GM10266 (cell line): ENCODE measurements around the gene CAPN9.
"Not testable (repeated sequence)": the region's sequence is repeated elsewhere in the genome, so short reads cannot be mapped to it uniquely, and the experiment has no call there.

Source experiments
- DNase-seq: peaks from one replicate; pipeline ENCODE4 v3.0.0; 2012; ENCODE audit errors: extremely low spot score
- TF ChIP-seq, protein P1 (sequence below): IDR thresholded peaks from 2 replicates; pipeline ENCODE4 v1.5.1; 2012; ENCODE audit warnings: mild to moderate bottlenecking, low read depth; ENCODE audit not compliant: control insufficient read depth, insufficient read depth; ENCODE audit errors: missing control alignments

Gene CAPN9

DNA sequence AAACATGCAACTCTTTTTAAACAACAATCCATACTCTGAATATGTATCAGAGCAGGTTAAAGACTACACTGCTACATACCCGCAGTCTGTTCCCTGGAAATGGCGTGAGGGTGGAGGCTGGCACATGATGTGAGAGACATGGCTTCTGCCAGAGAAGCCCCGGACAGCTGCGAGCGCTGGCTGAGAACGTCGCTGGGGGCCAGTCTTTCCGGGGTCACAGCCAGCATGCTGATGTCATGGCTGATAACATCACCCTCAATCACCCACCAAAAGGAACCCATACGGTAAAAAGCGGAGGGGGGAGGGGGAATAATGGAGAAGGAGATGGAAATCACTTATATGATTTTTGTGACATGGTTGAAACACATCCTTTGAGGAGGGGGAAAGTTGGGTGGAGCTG, 92.0 kb downstream of the CAPN9 start:
- DNase-seq: no peak
- TF ChIP-seq, protein P1, sequence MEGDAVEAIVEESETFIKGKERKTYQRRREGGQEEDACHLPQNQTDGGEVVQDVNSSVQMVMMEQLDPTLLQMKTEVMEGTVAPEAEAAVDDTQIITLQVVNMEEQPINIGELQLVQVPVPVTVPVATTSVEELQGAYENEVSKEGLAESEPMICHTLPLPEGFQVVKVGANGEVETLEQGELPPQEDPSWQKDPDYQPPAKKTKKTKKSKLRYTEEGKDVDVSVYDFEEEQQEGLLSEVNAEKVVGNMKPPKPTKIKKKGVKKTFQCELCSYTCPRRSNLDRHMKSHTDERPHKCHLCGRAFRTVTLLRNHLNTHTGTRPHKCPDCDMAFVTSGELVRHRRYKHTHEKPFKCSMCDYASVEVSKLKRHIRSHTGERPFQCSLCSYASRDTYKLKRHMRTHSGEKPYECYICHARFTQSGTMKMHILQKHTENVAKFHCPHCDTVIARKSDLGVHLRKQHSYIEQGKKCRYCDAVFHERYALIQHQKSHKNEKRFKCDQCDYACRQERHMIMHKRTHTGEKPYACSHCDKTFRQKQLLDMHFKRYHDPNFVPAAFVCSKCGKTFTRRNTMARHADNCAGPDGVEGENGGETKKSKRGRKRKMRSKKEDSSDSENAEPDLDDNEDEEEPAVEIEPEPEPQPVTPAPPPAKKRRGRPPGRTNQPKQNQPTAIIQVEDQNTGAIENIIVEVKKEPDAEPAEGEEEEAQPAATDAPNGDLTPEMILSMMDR: no peak

DNA sequence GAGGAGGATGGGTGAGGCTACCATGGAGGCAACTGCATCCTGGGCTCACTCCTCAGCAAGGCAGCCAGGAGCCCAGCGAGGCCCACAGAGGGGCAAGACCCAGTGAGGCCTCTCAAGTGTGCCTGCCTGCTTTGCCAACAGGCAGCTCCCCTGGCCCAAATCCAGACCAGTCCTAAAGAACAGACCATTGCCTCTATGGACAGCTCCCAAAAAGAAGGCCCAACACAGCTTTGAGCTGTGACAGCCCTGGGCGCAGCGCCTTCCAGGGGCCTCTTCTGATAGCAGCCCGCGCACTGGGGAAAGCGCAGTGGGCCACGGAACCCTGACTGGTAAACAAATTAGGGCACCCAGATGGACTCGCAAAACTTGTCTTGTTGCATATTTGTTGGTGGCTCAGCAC, 95.6 kb downstream of the CAPN9 start:
- DNase-seq: no peak
- TF ChIP-seq, protein P1: no peak

DNA sequence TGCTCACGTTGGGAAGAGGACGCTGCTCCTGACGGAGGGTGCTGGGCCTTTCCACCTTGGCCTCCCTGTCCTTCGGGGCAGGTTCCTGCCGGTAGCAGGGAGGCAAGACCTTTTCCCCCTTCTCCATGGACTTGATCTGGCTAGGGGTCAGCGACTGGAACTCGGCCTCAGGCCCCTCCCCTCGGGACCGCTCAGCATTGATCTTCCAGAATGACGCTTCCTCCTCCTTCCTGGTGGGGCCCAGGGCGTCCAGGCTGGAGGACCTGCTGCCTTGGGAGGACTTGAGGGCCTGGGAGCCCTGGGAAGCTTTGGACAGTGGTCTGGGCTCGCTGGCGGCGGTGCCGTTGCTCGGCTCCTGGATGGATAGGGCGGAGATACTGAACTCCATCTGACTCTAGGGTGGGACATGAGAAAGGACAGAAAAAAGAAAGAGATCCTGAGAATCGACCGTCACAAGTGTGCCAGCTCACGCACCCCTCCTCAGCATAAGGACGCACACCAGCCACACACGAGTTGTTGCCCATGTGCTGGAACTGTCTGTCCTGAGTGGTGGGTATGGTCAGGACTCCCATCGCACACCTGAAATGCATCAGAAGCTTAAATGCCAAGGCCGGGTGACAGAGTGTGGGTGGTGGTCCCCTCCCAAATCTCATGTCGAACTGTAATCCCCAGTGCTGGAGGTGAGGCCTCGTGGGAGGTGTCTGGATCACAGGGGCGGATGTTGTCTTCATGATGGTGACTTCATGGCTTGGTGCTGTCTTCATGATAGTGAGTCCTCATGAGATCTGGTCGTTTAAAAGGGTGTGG, 96.5 kb downstream of the CAPN9 start:
- TF ChIP-seq, protein P1: no peak
- DNase-seq: no peak

DNA sequence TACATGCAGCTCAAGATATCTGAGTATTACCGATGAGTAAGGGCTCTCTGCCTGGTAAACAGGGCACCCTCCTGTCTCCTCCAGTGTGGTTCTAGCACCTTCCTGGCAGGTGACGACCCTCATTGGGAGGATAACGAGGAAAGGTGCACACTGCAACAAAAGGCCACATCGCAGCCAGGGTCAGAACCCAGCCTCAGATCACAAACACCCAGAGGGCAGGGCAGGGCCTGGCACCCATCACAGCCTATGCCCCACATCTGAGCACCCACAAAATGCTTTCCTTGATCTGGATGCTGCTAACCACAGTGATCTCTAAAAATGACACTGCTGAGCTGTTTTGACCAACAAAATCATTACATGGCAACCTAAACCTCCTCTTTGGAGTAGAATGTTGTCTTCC, 97.4 kb downstream of the CAPN9 start:
- DNase-seq: no peak

DNA sequence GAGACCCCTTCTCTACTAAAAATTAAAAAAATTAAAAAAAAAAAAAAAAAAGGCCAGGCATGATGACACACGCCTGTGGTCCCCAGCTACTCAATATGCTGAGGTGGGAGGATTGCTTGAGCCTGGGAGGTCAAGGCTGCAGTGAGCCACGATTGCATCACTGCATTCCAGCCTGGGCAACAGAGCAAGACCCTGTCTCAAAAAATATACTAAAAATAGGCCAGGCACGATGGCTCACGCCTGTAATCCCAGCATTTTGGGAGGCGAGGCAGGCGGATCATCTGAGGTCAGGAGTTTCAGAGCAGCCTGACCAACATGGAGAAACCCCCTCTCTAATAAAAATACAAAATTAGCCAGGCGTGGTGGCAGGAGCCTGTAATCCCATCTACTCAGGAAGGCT, 98.0 kb downstream of the CAPN9 start:
- DNase-seq: not testable (repeated sequence)

More for the DNA sequence above, 97.4 kb downstream of the CAPN9 start:
- TF ChIP-seq, protein P1: no peak

DNA sequence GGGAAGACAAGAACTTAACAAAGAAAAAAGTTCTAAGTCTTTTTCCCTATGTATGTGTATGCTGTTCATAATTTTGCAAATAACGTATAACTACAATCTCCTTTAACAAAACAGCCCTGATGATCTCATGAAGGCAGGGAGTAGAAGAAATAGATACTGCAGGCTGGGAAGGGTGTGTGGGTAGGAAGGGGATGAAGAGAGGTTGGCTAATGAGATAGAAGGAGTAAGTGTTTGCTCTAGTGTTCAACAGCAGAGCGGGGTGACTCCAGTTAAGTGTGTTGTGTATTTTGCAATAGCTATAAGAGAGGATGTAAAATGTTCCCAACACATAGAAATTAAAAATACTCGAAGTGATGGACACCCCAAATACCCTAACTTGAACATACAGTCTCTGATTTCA, 101.0 kb downstream of the CAPN9 start:
- DNase-seq: no peak
- TF ChIP-seq, protein P1: no peak

DNA sequence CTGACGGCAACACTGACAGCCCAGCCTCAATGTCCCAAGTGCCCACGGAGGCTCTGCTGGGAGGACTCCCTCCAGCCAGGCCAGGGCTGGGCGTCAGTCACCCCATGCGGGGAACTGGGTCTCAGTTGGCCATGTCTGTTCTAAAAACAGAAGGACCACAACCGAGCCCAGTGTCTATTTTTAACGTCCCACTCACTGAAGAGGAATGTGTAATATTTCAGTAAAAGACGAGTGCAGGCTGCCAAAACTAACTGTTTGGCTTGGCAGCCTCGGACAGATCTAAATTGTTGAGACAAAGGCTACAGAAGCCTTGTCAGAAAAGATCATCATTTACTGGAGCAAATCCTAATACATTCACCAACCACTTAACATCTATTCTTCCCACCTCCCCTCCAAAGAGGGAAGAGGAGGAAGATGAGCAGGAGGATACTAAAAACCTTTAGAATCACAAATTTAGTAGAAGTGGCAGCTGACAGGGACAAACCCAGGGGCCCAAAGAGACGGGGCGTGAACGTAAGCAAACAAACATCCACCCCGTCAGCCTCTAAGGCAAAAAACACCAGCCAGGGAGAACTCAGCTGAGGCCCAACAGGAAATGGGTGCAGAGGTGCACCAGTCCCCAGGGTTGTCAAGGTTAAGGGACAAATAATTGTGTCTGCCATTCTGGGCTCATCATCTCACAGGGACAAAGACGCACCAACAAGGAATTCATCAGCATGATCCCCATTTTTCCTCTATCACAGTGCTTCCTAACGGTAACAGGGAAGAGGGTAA, 102.5 kb downstream of the CAPN9 start:
- TF ChIP-seq, protein P1: no peak
- DNase-seq: no peak

DNA sequence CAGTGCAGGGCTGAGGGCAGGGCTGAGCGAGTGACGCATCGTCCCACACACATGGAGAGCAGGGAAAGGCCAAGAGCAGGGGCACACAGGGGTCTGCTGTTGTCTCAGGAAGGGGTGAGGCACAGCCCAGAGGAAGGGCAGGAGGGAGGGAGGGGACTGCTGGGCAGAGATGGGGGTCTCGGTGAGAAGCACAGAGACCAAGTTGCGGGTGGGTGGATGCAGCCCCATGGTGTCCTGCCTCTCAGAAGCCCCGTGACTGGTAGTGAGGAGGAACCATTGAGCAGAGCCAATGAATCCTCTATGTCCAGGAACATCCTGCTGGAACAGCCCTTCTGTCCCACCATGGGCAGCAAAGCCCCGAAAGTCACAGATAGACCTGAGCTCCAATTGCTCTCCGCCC, 103.4 kb downstream of the CAPN9 start:
- no peak for DNase-seq
- TF ChIP-seq, protein P1: no peak
